DND-41 (cell line): Measurements from ENCODE around the gene GPC6.

Experiments used
- ATAC-seq: fragments of 200-7000 bp; cut with Tn5 transposase; 3 replicates; pipeline ENCODE4 v1.9.1; 2021; ENCODE audit warnings: low read depth; ENCODE audit not compliant: insufficient read depth
- DNase-seq: peaks from one replicate; pipeline ENCODE4 v3.0.0-alpha.2; 2020
- H2AFZ ChIP-seq: 2 replicates; pipeline ENCODE4 v1.6.0; 2012; ENCODE audit warnings: low read depth, low read length
- H3K27ac ChIP-seq: 2 replicates; pipeline ENCODE4 v1.5.1; 2012; ENCODE audit warnings: low read length, inconsistent platforms
- H3K27me3 ChIP-seq: fragments of 200-600 bp; sonication (generic); 2 replicates; pipeline ENCODE4 v1.6.0; 2012; ENCODE audit warnings: low read length, mild to moderate bottlenecking, inconsistent platforms; ENCODE audit not compliant: insufficient read depth, poor library complexity
- H3K36me3 ChIP-seq: 2 replicates; pipeline ENCODE4 v1.5.1; 2012; ENCODE audit warnings: low read length, inconsistent platforms; ENCODE audit not compliant: insufficient read depth
- H3K4me1 ChIP-seq: 2 replicates; pipeline ENCODE4 v1.5.1; 2012; ENCODE audit warnings: mild to moderate bottlenecking, low read length; ENCODE audit not compliant: insufficient read depth
- H3K4me2 ChIP-seq: 2 replicates; pipeline ENCODE4 v1.6.0; 2012; ENCODE audit warnings: mild to moderate bottlenecking, moderate library complexity, low read length, inconsistent platforms; ENCODE audit not compliant: insufficient read depth
- H3K4me3 ChIP-seq, 2 experiments: fragments of 200-600 bp in 1 of 2; shearing (Covaris generic) in 1 of 2; 2 replicates each; pipeline ENCODE4 v1.5.1; 2012 to 2016; ENCODE audit warnings: inconsistent platforms in 2 of 2, low read length in 2 of 2, mild to moderate bottlenecking in 2 of 2, low read depth in 1 of 2, moderate library complexity in 1 of 2
- H3K79me2 ChIP-seq: 2 replicates; pipeline ENCODE4 v1.6.0; 2012; ENCODE audit warnings: low read length, inconsistent platforms; ENCODE audit not compliant: insufficient read depth
- H3K9ac ChIP-seq: 2 replicates; pipeline ENCODE4 v1.6.0; 2012; ENCODE audit warnings: low read depth, mild to moderate bottlenecking, inconsistent platforms, low read length, moderate library complexity
- H3K9me3 ChIP-seq: 2 replicates; pipeline ENCODE4 v1.5.1; 2012; ENCODE audit warnings: low read length, moderate library complexity, mild to moderate bottlenecking, inconsistent platforms; ENCODE audit not compliant: insufficient read depth, severe bottlenecking
- H4K20me1 ChIP-seq: 2 replicates; pipeline ENCODE4 v1.6.0; 2012; ENCODE audit warnings: low read length; ENCODE audit not compliant: insufficient read depth
- CTCF ChIP-seq: IDR thresholded peaks from 2 replicates; pipeline ENCODE4 v1.5.1; 2012; ENCODE audit warnings: borderline replicate concordance, low read length, moderate library complexity, mild to moderate bottlenecking; ENCODE audit not compliant: poor library complexity, severe bottlenecking; ENCODE audit errors: extremely low read depth
- EZH2 ChIP-seq: IDR thresholded peaks from 3 replicates; pipeline ENCODE4 v1.6.1; 2012; ENCODE audit warnings: borderline replicate concordance, low read depth, mild to moderate bottlenecking, moderate library complexity, low read length, inconsistent platforms; ENCODE audit not compliant: severe bottlenecking

Gene GPC6

GRCh38 chr13:94362411-94362909 lies 1135.9 kb downstream of the GPC6 start:
- no peak overlapping the region for H2AFZ ChIP-seq
- H3K27ac ChIP-seq = no peak overlapping the region
- TF ChIP-seq CTCF (peak; percentile 96), EZH2 (no peak)
- H3K9me3 ChIP-seq = no peaks in the 10 kb centered on the region
- H3K4me1 ChIP-seq = no peaks in the 10 kb centered on the region
- no peaks in the 10 kb centered on the region for H4K20me1 ChIP-seq
- no peaks in the 10 kb centered on the region for H3K79me2 ChIP-seq
- ATAC-seq = peak; percentile 100
- no peaks in the 10 kb centered on the region for H3K36me3 ChIP-seq
- peaks cover 7% of the 10 kb centered on the region for H3K27me3 ChIP-seq
- peak; percentile 72 for DNase-seq
- H3K4me2 ChIP-seq = no peak overlapping the region
- no peak overlapping the region for H3K4me3 ChIP-seq
- no peak overlapping the region for H3K9ac ChIP-seq

GRCh38 chr13:94366677-94367076 lies 1140.1 kb downstream of the GPC6 start:
- H4K20me1 ChIP-seq = no peaks in the 10 kb centered on the region
- ATAC-seq = no peak
- no peaks in the 10 kb centered on the region for H3K36me3 ChIP-seq
- TF ChIP-seq EZH2 (no peak), CTCF (no peak)
- no peaks in the 10 kb centered on the region for H3K79me2 ChIP-seq
- no peak overlapping the region for H3K4me3 ChIP-seq
- no peaks in the 10 kb centered on the region for H3K9me3 ChIP-seq
- no peak overlapping the region for H3K27ac ChIP-seq
- no peak overlapping the region for H2AFZ ChIP-seq
- DNase-seq = no peak
- H3K4me2 ChIP-seq = no peak overlapping the region
- peaks cover 7% of the 10 kb centered on the region for H3K27me3 ChIP-seq
- H3K4me1 ChIP-seq = no peaks in the 10 kb centered on the region
- no peak overlapping the region for H3K9ac ChIP-seq

DNA sequence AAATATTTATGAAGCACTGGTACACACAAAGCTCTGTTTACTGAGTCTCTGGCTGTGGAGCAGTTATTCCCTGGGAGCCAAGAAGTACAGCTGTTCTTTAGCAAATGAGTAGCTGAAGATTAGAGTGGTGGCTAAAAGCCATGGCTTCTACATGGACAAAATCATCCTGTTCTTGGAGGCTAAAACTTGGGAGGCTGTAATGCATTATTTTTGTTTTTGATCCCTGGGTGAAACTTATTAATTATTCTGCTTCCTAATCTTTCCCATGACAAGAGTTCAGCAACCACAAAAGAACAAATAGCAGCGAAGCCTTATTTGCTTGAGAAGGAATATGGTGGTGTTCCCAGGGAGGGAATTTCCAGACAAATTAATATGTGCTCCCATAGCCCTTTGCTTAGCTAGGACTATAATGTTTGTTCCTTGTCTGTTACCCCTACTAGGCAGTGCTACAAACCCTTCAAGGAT lies 1143.4 kb downstream of the GPC6 start:
- no peak overlapping the region for H3K27ac ChIP-seq
- no peaks in the 10 kb centered on the region for H3K4me1 ChIP-seq
- H3K4me2 ChIP-seq = no peak overlapping the region
- no peak overlapping the region for H2AFZ ChIP-seq
- TF ChIP-seq CTCF (no peak), EZH2 (no peak)
- H3K9ac ChIP-seq = no peak overlapping the region
- H3K27me3 ChIP-seq = peaks cover 5% of the 10 kb centered on the region
- no peak overlapping the region for H3K4me3 ChIP-seq
- no peaks in the 10 kb centered on the region for H3K79me2 ChIP-seq
- ATAC-seq (no peak), DNase-seq (no peak)
- H3K9me3 ChIP-seq = no peaks in the 10 kb centered on the region
- no peaks in the 10 kb centered on the region for H3K36me3 ChIP-seq
- H4K20me1 ChIP-seq = no peaks in the 10 kb centered on the region

- Histone ChIP-seq H3K27me3 (no peaks in the 10 kb centered on the region), H3K4me2 (no peak overlapping the region), H3K79me2 (no peaks in the 10 kb centered on the region), H3K4me1 (no peaks in the 10 kb centered on the region), H3K27ac (no peak overlapping the region), H4K20me1 (no peaks in the 10 kb centered on the region), H3K9ac (no peak overlapping the region), H2AFZ (no peak overlapping the region), H3K36me3 (no peaks in the 10 kb centered on the region), H3K9me3 (no peaks in the 10 kb centered on the region), H3K4me3 (no peak overlapping the region)
- ATAC-seq (no peak), DNase-seq (no peak)
- TF ChIP-seq EZH2 = no peak
- TF ChIP-seq CTCF = no peak
Measured at GRCh38 chr13:94371855-94372254, 1145.2 kb downstream of the GPC6 start.
